ENCODE results near the gene MYL7.

GRCh38 chr7:44155191-44156185 is 14.4 kb upstream of the MYL7 start:
- TF ChIP-seq CTCF (IDR thresholded peaks at IDR 0.05; ENCODE audit: borderline replicate concordance, extremely low read depth, low read length, poor library complexity, severe bottlenecking) (no peak), EZH2 (IDR thresholded peaks at IDR 0.05; ENCODE audit: borderline replicate concordance, low read depth, low read length, severe bottlenecking) (no peak)
